SKM-1 treated with dmso at 0.1 percent for 144 hours (cell line): Measurements from ENCODE around the gene DLG1.
"Not testable (repeated sequence)": the region's sequence is repeated elsewhere in the genome, so short reads cannot be mapped to it uniquely, and the experiment has no call there.

Experiments used
- DNase-seq: peaks from one replicate; lab custom pipeline; 2025; ENCODE audit not compliant: unreplicated experiment; lab: John Stamatoyannopoulos, UW

DLG1 gene

DNA sequence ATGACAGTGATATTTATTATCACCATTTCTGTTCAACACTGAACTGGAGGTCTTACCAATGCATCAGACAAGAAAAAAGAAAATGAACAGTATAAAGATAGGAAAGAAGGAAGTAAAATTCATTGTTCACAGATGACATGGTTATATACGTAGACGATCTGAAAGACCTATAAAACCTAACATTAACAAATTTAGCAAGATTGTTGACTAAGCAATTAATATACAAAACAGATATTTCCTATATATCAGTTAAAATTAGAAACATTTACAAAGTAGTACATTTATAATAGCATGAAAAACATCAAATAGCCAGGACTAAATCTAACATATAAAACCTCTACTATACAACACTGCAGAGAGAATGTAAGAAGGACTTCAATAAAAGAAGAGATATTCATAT lies 176.0 kb downstream of the DLG1 start:
- no peak for DNase-seq

DNA sequence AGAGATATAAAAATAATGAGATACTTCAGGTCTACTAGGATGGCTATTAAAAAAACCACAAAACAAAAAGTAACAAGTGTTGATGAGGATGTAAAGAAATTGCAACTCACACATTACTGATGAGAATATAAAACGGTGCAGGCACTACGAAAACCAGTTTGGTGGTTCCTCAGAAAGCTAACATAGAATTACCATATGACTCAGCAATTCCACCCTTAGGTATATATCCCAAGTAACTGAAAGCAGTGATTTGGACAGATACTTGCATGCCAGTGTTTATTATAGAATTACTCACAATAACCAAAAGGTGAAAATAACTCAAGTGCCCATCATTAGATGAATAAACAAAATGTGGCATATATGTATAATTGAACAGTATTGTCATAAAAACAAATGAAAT lies 181.3 kb downstream of the DLG1 start:
- DNase-seq = no peak

DNA sequence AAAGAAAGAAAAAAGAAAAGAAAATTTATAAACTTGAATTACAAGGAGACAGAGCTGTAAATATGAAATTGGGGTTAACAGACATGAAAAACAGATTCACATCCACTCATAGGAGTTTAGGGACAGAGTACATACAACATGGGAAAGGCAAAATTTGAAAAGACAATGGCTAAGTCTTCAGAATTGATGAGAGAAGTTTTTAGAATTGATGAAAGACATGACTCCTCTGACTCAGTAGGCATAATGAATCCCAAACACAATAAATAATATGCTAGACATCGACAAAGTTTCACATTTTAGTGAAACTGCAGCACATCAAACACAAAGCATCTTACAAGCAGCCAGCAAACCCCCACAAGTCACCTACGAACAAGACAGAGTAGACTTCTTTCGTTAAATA lies 184.4 kb downstream of the DLG1 start:
- DNase-seq = no peak

DNA sequence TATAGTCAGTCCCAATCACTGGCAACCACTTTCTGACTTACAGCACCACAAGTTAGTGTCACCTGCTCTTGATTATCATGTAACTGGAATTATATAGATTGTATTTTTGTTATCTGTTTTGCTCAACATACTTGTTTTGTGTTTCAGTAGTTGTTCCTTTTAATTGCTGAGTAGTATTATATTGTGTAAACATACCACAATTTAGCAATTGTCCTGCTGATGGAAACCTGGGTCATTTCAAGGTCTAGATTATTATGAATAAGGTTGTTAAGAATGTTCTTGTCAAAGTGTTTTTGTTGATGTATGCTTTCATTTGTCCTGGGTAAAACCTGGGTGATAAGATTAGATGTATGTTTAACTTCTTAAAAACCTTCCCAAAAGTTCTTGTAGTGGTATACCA lies 186.7 kb downstream of the DLG1 start:
- DNase-seq = no peak

DNA sequence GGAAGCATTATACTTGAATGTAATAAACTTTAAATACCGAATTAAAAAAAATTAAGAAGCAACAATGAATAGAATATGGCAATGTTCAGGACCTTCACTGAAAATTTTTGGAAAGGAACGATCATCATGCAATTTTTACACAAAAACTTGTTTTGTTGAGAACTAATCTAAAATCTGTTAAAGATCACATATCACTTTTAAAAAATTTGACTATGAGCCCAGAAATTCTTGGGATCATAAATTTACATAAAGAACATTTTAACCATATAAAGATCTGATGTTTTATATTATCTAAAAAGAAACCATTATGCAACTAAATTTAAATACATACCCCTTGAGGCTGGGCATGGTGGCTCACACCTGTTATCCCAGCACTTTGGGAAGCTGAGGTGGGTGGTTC lies 192.6 kb downstream of the DLG1 start:
- DNase-seq = no peak

DNA sequence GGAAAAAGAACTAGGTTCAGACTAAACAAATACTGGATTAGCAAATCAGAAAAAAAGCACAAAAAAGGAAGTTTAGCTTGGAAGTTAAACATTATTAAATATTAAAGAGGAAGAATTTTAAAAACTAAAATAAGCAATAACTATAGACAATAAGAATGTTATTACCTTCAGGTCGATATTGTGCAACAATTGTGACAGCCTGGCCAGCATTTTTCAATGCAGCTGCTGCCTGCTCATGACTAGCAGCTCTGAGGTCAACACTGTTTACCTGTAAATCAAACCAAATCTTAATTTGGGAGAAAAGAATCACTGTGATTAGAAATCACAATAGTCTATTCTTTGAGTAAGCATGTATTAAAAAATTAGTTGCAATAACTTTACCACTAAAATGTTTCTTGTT lies 193.7 kb downstream of the DLG1 start:
- no peak for DNase-seq

DNA sequence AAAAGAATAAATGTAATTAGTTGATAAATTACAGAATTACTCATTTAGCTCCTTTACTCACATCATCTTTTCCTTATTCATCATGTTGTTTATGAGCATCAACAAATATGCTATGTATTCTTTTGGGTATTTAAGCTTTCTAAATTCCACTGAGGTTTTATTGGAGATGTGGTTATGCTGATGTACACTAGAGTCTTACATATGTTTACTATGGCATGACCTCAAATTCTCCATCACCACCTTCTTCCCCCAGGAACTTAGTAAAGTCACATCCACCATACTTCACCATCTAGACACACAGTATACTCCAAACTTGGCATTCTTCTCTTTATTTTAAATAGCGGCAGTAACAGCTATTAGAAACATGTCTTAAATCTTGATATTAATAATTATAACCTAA lies 194.6 kb downstream of the DLG1 start:
- DNase-seq = no peak

DNA sequence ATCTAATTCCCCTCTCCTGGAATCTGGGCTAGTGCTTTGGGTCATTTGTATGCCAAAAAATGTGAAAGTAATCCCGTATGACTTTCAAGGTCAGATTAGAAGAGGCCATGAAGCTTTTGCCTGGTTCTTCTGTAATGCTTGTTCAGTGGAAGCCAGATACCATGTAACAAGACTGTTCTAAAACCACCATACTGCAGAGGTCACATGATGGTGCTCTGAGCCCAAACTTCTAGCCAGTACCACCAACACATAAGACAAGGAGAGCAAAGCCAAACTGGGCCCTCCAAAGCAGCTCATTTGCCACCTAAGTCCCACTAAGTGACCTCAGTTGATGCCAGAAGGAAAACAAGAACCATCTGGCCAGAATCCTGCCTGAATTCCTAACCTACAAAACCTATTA lies 204.5 kb downstream of the DLG1 start:
- DNase-seq = no peak

DNA sequence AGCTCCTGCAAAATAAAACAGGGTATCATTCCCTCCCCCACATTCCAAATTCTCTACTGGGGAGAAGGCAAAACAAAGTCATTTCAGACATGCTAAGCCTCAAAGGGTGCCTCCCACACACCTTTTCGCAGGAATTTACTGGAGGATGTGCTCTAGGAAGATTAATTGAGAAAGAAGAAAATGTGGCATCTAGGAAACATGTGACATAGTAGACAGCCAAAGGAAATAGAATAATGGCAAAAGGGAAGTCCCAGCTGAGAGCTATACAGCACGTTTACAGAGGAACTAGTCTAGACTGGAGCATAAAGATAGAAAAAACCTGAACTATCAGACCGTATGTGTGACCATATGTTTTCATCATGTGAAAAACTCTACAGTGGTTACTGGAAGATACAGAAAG lies 210.0 kb downstream of the DLG1 start:
- peak; percentile 9 for DNase-seq

DNA sequence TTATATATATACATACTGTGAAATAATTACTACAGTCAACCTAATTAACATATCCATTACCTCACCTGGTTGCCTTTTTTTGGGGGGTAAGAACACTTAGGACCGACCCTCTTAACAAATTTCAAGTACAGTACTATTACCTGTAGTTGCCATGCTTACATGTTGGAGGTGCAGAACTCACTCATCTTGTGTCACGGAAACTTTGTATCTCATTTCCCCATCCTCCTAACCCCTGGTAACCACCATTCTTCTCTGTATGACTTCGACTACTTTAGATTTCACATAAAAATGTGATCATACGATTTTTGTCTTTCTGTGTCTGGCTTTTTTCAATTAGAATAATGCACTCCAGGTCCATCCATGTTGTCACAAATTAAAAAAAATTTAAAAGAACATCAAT lies 213.3 kb downstream of the DLG1 start:
- no peak for DNase-seq

DNA sequence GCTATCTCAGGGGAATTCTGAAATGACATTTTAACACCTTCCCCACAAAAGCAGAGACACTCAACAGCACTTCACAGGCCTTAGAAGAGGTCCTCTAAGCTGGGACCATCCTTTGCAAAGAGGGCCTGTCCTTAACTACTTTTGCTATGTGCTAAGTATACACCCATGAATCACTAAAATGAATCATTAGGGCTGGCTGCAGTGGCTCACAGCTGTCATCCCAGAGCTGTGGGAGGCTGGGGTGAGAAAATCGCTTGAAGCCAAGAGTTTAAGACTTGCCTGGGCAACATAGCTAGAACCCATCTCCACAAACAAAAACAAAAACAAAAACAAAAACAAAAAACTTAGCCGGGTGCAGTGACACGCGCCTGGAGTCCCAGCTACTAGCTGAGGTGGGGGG lies 214.9 kb downstream of the DLG1 start:
- no peak for DNase-seq

DNA sequence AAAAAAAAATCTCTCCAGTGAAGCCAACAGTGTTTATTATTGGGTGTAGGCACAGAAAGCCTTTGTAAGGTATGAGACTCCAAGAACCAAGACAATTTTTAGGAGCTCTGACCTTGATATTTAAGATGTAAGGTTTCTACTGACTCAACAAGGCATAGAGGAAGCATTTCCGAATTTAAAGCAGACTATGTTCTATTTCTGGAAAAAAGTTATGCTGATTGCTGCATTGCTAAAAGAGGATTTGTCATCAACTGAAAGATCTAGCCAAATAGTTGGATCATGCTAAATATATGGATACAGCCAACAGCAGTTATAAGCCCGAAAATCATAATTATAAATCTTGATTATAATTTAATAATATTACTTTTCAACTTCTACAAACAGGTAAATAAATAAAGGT lies 215.5 kb downstream of the DLG1 start:
- DNase-seq = no peak

DNA sequence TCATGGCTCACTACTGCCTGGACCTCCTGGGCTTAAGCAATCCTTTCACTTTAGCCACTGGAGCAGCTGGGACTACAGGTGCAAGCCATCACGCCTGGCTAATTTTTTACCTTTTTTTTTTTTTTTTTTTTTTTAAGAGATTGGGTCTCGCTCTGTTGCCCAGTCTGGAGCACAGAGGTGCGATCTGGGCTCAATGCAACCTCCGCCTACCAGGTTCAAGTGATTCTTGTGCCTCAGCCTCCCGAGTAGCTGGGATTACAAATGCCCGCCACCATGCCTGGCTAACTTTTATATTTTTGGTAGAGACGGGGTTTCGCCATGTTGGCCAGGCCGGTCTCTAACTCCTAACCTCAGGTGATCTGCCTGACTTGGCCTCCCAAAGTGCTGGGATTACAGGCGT lies 218.1 kb downstream of the DLG1 start:
- DNase-seq = no peak

DNA sequence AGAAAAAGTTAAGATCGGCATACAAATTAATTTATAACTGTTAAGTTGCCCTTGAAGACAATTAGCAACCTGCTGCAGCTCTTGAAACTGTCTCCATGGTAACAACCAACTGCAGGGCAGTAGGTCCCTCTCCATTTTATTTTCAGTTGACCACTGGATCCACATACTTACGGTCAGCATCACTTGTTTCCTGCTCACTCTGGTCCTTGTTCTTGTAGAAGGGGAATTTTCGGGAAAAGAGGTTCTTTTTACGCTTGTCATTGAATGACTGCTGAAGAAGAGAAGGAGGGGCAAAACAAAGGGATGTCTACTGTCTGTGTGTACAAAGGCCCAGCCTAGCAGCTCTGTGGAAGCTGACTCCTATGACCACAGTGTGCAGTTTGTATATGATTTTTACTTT lies 222.0 kb downstream of the DLG1 start:
- no peak for DNase-seq

DNA sequence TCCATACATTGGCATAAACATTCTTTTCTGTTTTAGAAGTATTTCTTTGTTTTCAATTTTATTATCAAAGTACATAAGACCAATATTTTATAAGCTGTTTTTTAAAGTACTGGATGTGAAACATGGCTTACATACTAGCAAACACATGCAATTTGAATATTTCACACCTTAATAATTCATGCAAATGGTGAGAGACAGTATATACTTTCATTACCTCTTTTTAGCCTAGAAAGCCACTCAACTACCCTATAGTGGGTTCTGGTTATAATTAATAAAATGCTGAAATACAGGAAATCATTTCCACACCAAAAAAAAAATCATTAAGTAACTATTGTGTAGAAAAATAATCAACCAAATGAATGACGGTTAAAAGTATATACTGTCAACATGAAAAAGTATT lies 230.3 kb downstream of the DLG1 start:
- DNase-seq = no peak

DNA sequence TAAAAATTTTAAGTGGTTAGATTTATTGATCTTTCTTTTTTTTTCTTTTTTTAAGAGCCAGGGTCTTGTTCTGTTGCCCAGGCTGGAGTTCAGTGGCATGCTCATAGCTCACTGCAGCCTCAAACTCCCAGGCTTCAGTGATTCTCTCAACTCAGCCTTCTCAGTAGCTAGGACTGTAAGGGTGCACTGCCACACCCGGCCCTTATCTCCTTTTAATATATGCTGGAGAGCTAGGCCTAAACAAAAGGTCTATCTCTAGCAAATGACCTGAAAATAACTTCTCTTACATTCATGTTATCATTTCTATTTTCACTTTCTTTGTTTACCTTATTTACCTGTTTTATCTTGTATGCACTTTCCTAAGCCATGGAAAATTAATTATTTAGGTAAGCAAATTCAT lies 233.6 kb downstream of the DLG1 start:
- DNase-seq = no peak

DNA sequence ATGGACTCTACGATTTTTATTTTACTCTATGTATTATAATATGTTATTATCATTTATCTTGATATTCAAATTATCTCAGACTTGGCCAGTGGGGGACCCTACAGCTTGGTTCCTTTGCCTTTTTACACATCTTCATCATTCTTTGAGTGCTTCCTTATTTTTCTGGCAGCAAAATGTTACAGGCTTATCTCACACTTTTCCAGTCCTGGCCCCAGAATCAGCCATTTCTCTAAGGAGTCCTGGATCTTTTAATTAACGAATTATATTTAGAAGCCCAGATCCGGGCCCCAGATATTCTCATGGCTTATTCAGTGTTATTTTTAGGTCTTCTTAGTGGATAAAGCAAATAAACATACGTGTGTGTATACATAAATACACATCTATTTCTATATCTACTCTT lies 236.0 kb downstream of the DLG1 start:
- DNase-seq = no peak

DNA sequence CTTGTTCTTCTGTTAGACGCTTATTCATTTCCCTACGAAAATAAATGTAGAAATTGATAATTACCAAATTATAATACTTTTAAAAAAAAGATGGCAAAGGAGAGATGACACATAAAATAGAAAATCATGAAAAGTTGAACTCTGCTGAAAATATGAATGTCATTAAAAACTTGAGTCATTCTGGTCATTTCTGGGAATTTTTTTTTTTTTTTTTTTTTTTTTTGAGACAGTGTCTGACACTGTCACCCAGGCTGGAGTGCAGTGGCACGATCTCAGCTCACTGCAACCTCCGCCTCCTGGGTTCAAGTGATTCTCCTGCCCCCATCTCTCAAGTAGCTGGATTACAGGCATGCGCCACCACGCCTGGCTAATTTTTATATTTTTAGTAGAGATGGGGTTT lies 246.8 kb downstream of the DLG1 start:
- DNase-seq = not testable (repeated sequence)

DNA sequence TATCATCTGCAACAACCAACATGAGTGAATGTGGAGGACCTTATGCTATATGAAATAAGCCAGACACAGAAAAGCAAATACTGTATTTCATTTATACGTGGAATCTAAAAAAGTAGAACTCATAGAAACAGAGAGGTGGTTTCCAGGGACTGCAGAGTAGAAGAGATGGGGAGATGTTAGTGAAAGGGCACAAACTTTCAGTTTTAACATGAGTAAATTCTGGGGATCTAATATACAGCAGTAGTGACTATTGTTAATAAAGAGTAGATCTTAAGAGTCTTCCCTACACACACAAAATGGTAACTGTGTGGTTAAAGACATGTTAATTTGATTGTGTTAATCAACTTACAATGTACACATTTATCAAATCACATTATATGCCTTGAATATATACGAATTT lies 247.9 kb downstream of the DLG1 start:
- DNase-seq = no peak

DNA sequence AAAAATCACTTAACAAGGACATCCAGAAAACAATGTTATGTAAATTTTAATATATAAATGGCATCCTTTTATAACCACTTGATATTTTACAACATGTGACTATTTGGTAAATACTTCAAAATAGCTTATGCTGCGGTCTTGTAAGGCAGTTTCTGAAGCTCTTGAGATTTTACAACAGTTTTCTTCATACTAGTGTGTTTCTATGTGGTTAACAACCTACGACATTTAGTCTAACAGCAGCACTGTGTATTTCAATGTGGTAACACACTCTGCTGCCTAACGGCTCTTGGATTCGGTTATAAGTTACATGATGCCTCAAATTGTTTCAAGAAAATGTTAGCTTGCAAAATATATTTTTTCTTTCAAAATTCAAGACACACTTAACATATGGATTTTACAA lies 255.9 kb downstream of the DLG1 start:
- DNase-seq = no peak

DNA sequence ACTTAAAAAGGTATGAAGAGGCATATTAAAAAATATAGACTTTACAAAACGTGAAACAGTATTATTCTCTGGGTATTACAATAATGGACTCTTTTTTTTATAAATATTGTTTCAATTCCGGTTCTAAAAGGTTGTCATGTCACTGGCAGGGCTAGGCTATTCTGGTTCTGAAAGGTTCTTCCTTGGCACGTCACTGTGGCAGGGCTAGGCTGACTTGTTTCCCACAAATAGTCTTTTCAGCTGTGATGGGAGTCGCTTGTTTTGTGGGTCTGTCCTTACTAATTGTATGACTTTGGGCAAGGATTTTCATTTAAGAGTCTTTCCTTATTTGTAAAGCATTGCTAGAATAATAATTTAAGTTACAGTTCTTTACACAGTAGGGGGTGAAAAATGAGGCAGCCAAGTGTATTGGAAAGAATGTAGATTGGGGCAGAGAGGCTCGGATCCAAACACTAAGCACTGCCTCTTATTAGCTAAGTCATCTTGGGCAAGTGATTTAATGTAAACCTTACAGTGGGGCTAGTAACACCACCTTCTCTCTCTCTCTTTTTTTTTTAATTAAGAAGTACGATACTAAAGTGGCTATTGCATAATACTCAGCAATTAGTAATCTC lies 256.4 kb downstream of the DLG1 start:
- DNase-seq = no peak

DNA sequence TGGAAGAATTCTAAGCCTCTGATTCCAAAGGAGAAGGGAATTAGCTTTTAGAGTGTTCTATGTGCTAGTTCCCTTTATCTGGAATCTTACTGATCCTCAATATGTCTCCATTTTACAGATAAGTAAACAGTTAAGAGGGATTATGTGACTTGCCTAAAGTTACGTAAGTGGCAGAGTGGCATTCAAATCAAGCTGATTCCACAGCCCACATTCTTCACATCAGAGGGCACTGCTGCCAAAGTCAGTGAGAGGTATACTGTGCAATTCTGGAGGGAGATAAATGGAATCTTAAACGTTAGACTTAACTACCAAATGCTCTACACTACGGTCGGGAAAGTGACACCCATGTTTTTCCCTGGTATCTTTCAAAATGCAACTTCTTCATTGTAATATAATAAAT lies 257.8 kb downstream of the DLG1 start:
- DNase-seq = no peak

DNA sequence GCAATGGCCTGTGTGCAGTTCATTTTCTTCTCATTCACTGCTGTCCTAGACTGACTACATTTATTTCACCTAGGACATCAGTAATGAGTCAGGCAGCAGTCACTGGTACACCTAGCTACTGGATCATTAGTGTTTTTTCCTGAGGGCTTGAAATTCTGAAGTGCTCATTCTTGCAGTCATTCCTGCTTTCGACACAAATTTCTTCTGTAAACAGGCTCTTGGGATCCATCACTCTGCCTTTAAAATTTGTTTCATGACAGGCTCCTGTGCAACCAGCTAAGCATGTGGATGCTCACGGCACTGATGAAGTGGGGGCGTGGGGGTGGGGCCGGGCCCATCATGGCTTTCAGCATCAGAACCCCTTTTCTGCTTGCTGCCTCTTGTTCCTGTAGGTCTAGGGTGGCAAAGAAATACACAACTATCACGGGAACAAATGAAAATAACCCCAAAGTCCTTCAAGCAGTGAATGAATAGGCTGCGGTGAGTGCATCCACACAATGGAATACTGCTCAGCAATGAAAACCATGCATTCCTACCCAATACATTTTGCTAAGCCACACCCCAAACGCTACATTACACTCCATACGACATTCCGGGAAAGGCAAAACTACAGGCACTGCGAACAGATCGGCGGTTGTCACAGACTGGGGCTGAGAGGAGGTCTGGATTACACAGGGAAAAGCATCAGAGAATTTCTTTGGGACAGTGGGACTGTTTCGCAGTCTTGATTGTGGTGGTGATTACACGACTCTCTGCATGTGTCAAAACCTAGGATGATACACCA lies 259.5 kb downstream of the DLG1 start:
- no peak for DNase-seq
